PC-9 (cell line): Measurements from ENCODE around the gene GPBAR1.

Experiments
- CTCF ChIP-seq: fragments of 200-600 bp; sonication (generic); conservative IDR thresholded peaks from 2 replicates; pipeline ENCODE4 v1.6.1; 2017; ENCODE audit warnings: mixed run types, antibody characterized with exemption, mild to moderate bottlenecking, moderate library complexity
- EZH2 ChIP-seq: fragments of 200-600 bp; sonication (generic); IDR thresholded peaks from 2 replicates; pipeline ENCODE4 v1.8.0; 2017; ENCODE audit warnings: antibody characterized with exemption, low read depth

GRCh38 chr2:218290316-218291261 lies 29.8 kb downstream of the GPBAR1 start:
- TF ChIP-seq CTCF (no peak), EZH2 (no peak)
